ENCODE data around the gene SLC18B1. TPM values are rescaled to one million over a fixed set of nuclear protein-coding genes. Genes with fewer than 3 reads are reported as not detected.

SLC18B1 gene
- polyA plus RNA-seq, 1 of the 3 experiments (the other 2 are of a cell fraction) = 1.2 TPM

GRCh38 chr6:132841966-132842365 lies 43.5 kb upstream of the SLC18B1 start:
- H3K9me3 ChIP-seq = no peaks in the 10 kb centered on the region
- H2AFZ ChIP-seq (ENCODE audit: low read depth) = no peak overlapping the region
- H3K27ac ChIP-seq (ENCODE audit: low read depth in 2 of 2, low read length in 1 of 2) = no peak overlapping the region
- ChIA-PET CTCF (interaction anchor here (0.6 to 1.6 kb wide), 2 partner anchors 126 to 1081 kb away, joined by 3 to 4 read pairs; no protein-coding TSS in a partner anchor), POLR2A (no interaction called here)
- no peak for DNase-seq
- H3K4me3 ChIP-seq (ENCODE audit: low read depth in 2 of 2, low read length in 1 of 2) = no peak overlapping the region
- no peaks in the 10 kb centered on the region for H3K4me1 ChIP-seq (ENCODE audit: control insufficient read depth in 1 of 2, insufficient read depth in 2 of 2, low read depth in 1 of 2, low read length in 1 of 2)
- H3K9me2 ChIP-seq = no peaks in the 10 kb centered on the region
- no peaks in the 10 kb centered on the region for H3F3A ChIP-seq (replicated peaks; ENCODE audit: insufficient read depth)
- no peak overlapping the region for H3K4me2 ChIP-seq
- H4K20me1 ChIP-seq (ENCODE audit: insufficient read depth) = no peaks in the 10 kb centered on the region
- no peaks in the 10 kb centered on the region for H3K79me2 ChIP-seq (ENCODE audit: insufficient read depth)
- WGBS (ENCODE audit: low lambda C conversion rate) = 33% methylated on average over 1 of the region's 1 CpG
- TF ChIP-seq FOXM1 (IDR thresholded peaks at IDR 0.05; ENCODE audit: low read depth) (no peak), ZBTB33 (IDR thresholded peaks at IDR 0.05; ENCODE audit: borderline replicate concordance, low read depth) (no peak), SIN3A (IDR thresholded peaks at IDR 0.05; ENCODE audit: borderline replicate concordance, low read depth, low read length) (no peak)
- no peaks in the 10 kb centered on the region for H3K36me3 ChIP-seq (replicated peaks in 1 of 2; ENCODE audit: control insufficient read depth in 1 of 2, insufficient read depth in 2 of 2, low read length in 1 of 2)
- H3K27me3 ChIP-seq (ENCODE audit: insufficient read depth) = no peaks in the 10 kb centered on the region
- no peak overlapping the region for H3K9ac ChIP-seq

GRCh38 chr6:132832891-132833290 lies 34.5 kb upstream of the SLC18B1 start:
- no peak for DNase-seq
- no peak overlapping the region for H3K4me3 ChIP-seq (ENCODE audit: low read depth in 2 of 2, low read length in 1 of 2)
- H3K36me3 ChIP-seq (replicated peaks in 1 of 2; ENCODE audit: control insufficient read depth in 1 of 2, insufficient read depth in 2 of 2, low read length in 1 of 2) = no peaks in the 10 kb centered on the region
- H3F3A ChIP-seq (replicated peaks; ENCODE audit: insufficient read depth) = no peaks in the 10 kb centered on the region
- H3K4me2 ChIP-seq = no peak overlapping the region
- POLR2A ChIA-PET = no interaction called here
- no peak overlapping the region for H3K27ac ChIP-seq (ENCODE audit: low read depth in 2 of 2, low read length in 1 of 2)
- no peaks in the 10 kb centered on the region for H3K9me2 ChIP-seq
- H4K20me1 ChIP-seq (ENCODE audit: insufficient read depth) = no peaks in the 10 kb centered on the region
- H3K27me3 ChIP-seq (ENCODE audit: insufficient read depth) = no peaks in the 10 kb centered on the region
- no peak overlapping the region for H2AFZ ChIP-seq (ENCODE audit: low read depth)
- WGBS (ENCODE audit: low lambda C conversion rate) = 56% methylated on average over 6 of the region's 6 CpGs
- CTCF ChIA-PET = interaction anchor here (0.6 to 1.7 kb wide), 5 partner anchors 10 to 1084 kb away, joined by 3 to 8 read pairs (median 4); no protein-coding TSS in a partner anchor
- H3K9me3 ChIP-seq = no peaks in the 10 kb centered on the region
- H3K79me2 ChIP-seq (ENCODE audit: insufficient read depth) = no peaks in the 10 kb centered on the region
- H3K4me1 ChIP-seq (ENCODE audit: control insufficient read depth in 1 of 2, insufficient read depth in 2 of 2, low read depth in 1 of 2, low read length in 1 of 2) = no peaks in the 10 kb centered on the region; a peak in 1 of 4 replicates
- no peak overlapping the region for H3K9ac ChIP-seq
- TF ChIP-seq ZBTB33 (IDR thresholded peaks at IDR 0.05; ENCODE audit: borderline replicate concordance, low read depth) (no peak), TCF12 (IDR thresholded peaks at IDR 0.05) (no peak), FOSL2 (IDR thresholded peaks at IDR 0.05; ENCODE audit: borderline replicate concordance, low read depth) (no peak), RFX5 (IDR thresholded peaks at IDR 0.05; ENCODE audit: low read length) (no peak), FOXJ3 (CRISPR knock-in tag; IDR thresholded peaks at IDR 0.05) (no peak), MXI1 (IDR thresholded peaks at IDR 0.05; ENCODE audit: low read depth, low read length) (no peak), IRF3 (IDR thresholded peaks at IDR 0.05; ENCODE audit: low read depth, low read length) (no peak), RCOR1 (IDR thresholded peaks at IDR 0.05; ENCODE audit: low read length) (no peak), NRF1 (IDR thresholded peaks at IDR 0.05; ENCODE audit: low read depth, low read length) (no peak)

Measured in SK-N-SH (cell line).